Neuron (in vitro differentiated cells): ENCODE measurements around the gene TBCE.
"Not testable (repeated sequence)": the region's sequence is repeated elsewhere in the genome, so short reads cannot be mapped to it uniquely, and the experiment has no call there.

ENCODE experiments used
- H2AFZ ChIP-seq: one replicate; pipeline ENCODE4 v1.6.1; 2013; ENCODE audit warnings: low read depth, mild to moderate bottlenecking, inconsistent platforms, low read length, moderate library complexity
- H3K27me3 ChIP-seq: one replicate; pipeline ENCODE4 v1.6.1; 2013; ENCODE audit warnings: low read length; ENCODE audit not compliant: insufficient read depth
- H3K36me3 ChIP-seq: one replicate; pipeline ENCODE4 v1.6.1; 2013; ENCODE audit warnings: low read length; ENCODE audit not compliant: insufficient read depth
- H3K4me1 ChIP-seq: one replicate; pipeline ENCODE4 v1.6.1; 2013; ENCODE audit warnings: low read length; ENCODE audit not compliant: insufficient read depth
- H3K4me3 ChIP-seq: 2 replicates; pipeline ENCODE4 v1.5.1; 2013; ENCODE audit warnings: mild to moderate bottlenecking, low read length, moderate library complexity
- H3K9me3 ChIP-seq: one replicate; pipeline ENCODE4 v1.6.1; 2013; ENCODE audit warnings: low read length

Gene TBCE

DNA sequence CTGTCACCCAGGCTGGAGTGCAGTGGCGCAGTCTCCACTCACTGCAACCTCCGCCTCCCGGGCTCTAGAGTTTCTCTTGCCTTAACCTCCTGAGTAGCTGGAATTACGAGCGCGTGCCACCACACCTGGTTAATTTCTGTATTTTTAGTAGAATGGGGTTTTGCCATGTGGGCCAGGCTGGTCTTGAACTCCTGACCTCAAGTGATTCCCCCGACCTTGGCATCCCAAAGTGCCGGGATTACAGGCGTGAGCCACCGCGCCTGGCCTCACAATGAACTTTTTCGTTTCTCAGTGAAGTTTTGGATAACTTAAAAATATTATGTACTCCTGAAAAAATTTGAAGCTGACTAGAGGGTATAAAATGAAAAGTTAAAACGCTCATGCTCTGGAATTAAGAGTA is 59.5 kb downstream of the TBCE start:
- H3K9me3 ChIP-seq, result no peaks in the 10 kb centered on the region
- no peak overlapping the region for H3K4me3 ChIP-seq
- no peak overlapping the region for H2AFZ ChIP-seq
- H3K27me3 ChIP-seq, result no peaks in the 10 kb centered on the region
- H3K4me1 ChIP-seq, result no peaks in the 10 kb centered on the region
- H3K36me3 ChIP-seq, result peaks cover 2% of the 10 kb centered on the region

DNA sequence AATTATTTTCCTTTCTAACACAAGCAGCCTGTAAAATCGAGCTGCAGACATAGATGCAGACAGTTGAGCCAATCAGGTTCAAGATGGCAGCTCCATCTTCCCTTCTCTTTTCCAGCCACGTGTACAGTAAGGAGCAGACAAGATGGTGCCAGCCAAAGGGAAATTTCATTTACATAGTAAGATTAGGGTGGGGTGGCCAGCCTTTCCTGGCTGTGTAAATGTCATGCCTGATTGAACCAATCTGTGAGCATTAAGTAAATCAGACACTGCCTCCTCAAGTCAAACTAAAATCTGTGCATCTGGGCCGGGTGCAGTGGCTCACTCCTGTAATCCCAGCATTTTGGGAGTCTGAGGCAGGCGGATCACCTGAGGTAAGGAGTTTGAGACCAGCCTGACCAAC is 60.2 kb downstream of the TBCE start:
- Histone ChIP-seq H3K27me3 (no peaks in the 10 kb centered on the region), H3K36me3 (peaks cover 2% of the 10 kb centered on the region), H3K4me1 (no peaks in the 10 kb centered on the region), H3K9me3 (no peaks in the 10 kb centered on the region), H3K4me3 (no peak overlapping the region), H2AFZ (no peak overlapping the region)

DNA sequence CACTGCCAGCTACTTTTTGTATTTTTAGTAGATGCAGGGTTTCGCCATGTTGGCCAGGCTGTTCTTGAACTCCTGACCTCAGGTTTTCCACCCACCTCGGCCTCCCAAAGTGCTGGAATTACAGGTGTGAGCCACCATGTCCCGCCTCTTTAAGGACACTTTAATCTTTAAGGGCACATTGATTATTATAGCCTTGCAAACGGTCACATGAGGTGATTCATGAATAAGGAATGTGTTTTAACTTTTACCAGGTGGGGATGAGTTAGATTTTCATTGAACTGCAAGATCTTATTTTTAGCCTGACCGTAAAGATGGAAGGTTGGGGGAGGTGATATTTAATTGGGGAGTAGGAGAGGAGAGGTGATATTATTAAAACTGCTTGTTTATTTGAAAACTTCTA is 61.9 kb downstream of the TBCE start:
- no peak overlapping the region for H3K4me3 ChIP-seq
- H3K27me3 ChIP-seq, result no peaks in the 10 kb centered on the region
- no peaks in the 10 kb centered on the region for H3K4me1 ChIP-seq
- peaks cover 14% of the 10 kb centered on the region for H3K36me3 ChIP-seq
- H3K9me3 ChIP-seq, result peaks cover 2% of the 10 kb centered on the region
- no peak overlapping the region for H2AFZ ChIP-seq

DNA sequence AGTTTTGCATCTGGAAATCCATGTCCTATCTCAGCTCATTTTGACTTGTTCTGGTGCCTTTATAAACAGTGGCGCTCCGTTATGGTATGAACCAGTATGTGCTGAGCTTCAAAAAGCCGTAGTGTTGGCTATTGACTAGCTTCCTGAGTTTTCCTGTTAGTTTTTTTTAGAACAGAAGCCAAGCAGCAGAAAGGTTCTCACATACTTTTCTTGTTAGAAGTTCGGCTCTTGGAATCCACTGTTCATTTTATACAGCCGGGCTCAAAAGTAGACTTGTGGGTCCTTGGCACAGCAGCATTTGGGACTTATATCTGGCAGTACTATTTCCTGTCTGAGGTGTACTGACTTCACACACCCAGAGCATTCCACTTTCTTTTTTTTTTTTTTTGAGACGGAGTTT is 63.8 kb downstream of the TBCE start:
- Histone ChIP-seq H3K9me3 (peaks cover 2% of the 10 kb centered on the region), H3K27me3 (no peaks in the 10 kb centered on the region), H3K36me3 (peaks cover 21% of the 10 kb centered on the region), H3K4me1 (no peaks in the 10 kb centered on the region), H2AFZ (no peak overlapping the region), H3K4me3 (no peak overlapping the region)

DNA sequence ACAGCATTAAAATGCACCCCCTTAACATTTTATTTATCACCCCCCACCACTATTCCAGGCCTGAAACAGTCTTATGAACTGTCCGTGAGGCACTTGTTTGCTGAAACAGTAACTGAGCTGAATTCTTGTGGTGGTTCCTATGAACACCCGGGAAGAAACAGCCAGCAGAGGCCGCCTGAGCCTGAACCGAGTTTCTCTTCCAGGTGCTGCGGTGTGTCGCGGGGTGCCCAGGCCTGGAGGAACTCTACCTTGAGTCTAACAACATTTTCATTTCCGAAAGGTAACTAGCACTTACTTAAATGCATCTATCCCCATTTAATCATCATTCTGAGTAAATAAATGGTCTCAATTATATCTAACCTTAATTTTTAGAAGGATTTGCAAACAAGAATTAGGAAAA is 66.8 kb downstream of the TBCE start:
- Histone ChIP-seq H2AFZ (no peak overlapping the region), H3K36me3 (peaks cover 42% of the 10 kb centered on the region)

DNA sequence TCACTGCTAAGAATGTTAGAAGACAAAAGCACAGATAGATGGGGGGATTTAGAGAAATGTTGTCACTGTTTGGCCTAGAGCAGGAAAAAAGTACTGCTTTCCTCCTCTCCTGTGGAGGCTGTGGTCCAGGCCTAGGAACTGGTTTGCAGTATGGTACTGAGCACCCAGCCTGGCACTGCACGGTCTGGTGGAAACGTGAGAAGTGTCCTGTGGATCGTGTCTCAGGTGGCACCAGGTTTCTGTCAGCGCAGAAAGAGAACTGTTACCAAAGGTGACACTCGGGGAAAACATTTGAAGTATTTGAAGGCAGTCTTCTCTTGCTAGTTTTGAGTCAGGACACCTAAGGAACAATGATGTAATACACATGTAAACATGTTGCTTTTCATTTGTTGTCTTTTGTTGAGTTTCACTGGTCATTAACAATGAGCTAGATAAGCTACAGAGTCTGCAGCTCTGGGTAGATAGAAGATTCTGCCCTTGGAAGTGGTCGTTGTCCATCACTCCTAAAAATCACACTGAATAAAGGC is 74.0 kb downstream of the TBCE start:
- H2AFZ ChIP-seq, result no peak overlapping the region
- no peaks in the 10 kb centered on the region for H3K9me3 ChIP-seq
- no peaks in the 10 kb centered on the region for H3K27me3 ChIP-seq
- no peak overlapping the region for H3K4me3 ChIP-seq
- no peaks in the 10 kb centered on the region for H3K4me1 ChIP-seq
- H3K36me3 ChIP-seq, result peaks cover 63% of the 10 kb centered on the region

More for the DNA sequence above, 66.8 kb downstream of the TBCE start:
- H3K4me1 ChIP-seq, result no peaks in the 10 kb centered on the region
- H3K9me3 ChIP-seq, result peaks cover 2% of the 10 kb centered on the region
- no peak overlapping the region for H3K4me3 ChIP-seq
- H3K27me3 ChIP-seq, result no peaks in the 10 kb centered on the region

DNA sequence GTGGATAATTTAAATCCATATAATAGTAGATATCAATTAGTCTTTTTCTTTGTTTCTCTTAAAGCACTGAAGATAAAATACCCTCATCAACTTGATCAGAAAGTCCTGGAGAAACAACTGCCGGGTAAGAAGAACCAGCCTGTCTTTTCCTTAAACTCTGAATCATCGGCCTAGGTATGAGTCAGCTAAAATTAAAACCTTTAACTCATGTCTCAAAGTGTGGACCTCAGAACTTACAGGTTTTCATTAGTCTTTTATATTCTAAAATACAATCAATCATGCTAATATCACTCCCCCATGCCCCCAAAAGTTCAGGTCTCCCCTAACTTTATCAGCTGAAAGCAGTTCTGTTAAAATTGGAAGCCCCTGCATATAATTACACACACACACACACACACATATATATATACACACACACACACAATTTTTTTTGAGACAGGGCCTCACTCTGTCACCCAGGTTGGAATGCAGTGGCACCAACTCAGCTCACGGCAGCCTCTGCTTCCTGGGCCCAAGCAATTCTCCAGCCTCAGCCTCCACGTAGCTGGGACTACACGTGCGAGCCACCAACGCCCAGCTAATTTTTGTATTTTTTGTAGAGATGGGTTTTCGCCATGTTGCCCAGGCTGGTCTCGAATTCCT is 75.7 kb downstream of the TBCE start:
- Histone ChIP-seq H3K36me3 (peaks cover 65% of the 10 kb centered on the region), H2AFZ (no peak overlapping the region), H3K27me3 (no peaks in the 10 kb centered on the region), H3K4me1 (no peaks in the 10 kb centered on the region), H3K4me3 (no peak overlapping the region), H3K9me3 (no peaks in the 10 kb centered on the region)

DNA sequence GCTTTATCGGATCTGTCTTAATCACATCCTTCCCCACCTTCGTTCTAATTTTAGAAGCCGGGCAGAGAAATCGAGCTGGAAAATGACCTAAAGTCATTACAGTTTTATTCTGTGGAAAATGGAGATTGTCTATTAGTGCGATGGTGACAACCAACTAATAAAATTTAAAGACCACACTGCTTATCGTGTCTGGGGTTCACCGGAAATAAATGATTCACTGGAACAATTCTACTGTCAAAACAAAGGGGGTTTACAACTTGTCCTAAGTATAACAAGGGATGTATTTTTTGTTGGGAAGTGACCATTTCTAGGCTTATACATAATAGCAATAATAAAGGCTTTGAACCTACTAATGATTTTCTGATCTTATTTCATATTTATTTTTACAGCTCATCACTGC is 81.4 kb downstream of the TBCE start:
- Histone ChIP-seq H3K36me3 (peaks cover 82% of the 10 kb centered on the region), H3K27me3 (no peaks in the 10 kb centered on the region), H2AFZ (no peak overlapping the region), H3K4me3 (no peak overlapping the region), H3K4me1 (no peaks in the 10 kb centered on the region), H3K9me3 (no peaks in the 10 kb centered on the region)

DNA sequence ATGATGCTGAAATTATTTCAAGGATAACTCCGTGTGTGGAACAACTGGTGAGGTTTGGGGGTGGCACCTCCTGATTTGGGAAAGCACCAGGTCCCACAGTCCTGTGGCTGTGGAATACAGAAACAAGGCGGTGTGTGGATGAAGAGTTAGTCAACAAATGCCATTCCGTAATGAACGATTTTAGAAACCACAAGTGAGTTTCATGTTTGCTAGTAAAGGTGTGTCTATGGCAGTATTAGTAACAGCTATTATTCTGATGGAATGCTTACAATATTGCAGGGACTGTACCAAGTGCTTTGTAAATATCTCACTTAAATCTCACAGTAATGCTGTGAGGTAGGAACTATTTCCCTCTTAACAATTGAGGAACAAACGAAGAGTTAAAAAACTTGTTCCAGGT is 83.2 kb downstream of the TBCE start:
- Histone ChIP-seq H3K4me3 (no peak overlapping the region), H3K9me3 (no peaks in the 10 kb centered on the region)

DNA sequence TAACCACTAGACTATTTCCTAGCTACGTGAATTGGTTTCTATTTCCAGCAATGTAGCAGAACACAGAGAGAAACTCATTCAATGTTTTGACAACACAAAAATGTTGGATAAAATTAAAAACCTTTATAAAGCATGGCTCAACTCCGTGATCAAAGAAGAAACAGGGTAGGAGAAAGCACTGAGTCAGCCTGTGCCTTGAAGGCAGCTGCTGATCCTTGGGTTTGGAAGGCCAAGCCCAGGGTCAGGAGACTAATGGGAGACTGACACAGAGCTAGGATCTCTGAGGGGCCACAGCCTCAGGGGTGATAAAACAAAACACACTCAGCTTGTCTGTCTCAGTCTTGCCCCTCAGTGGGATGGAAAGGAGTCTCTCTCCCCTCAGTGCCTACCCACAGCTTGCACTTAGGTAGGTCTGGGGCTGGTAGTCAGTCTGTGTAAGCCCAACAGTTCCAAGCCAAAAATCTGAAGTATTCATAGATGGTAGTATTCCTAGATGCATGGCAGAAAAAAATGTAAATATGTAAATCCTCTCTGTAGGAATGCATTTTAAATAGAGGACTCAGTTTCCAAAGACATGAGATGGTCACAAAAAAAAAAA is 83.8 kb downstream of the TBCE start:
- no peak overlapping the region for H3K4me3 ChIP-seq
- H3K27me3 ChIP-seq, result no peaks in the 10 kb centered on the region
- peaks cover 4% of the 10 kb centered on the region for H3K4me1 ChIP-seq
- H3K36me3 ChIP-seq, result peaks cover 66% of the 10 kb centered on the region
- no peaks in the 10 kb centered on the region for H3K9me3 ChIP-seq
- no peak overlapping the region for H2AFZ ChIP-seq

More for the DNA sequence above, 83.2 kb downstream of the TBCE start:
- no peaks in the 10 kb centered on the region for H3K27me3 ChIP-seq
- peaks cover 72% of the 10 kb centered on the region for H3K36me3 ChIP-seq
- H3K4me1 ChIP-seq, result peaks cover under 1% of the 10 kb centered on the region
- no peak overlapping the region for H2AFZ ChIP-seq

DNA sequence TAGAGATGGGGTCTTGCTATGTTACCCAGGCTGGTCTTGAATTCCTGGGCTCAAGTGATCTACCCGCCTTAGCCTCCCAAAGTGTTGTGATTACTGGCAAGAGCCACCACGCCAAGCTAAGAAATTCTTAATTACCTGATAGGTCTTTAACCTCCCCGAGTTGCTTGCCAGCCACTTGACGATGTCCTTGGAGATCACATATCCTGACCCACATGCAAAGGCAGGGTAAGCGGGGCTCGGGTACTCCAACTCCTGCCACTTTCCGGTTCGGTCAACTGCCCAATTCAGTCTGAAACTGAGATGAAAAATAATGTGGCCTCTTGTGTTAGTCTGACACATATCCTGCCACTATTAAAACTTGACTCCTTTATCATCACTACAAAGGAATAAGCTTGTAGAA is 86.8 kb downstream of the TBCE start:
- no peaks in the 10 kb centered on the region for H3K27me3 ChIP-seq
- no peak overlapping the region for H2AFZ ChIP-seq
- peaks cover 53% of the 10 kb centered on the region for H3K36me3 ChIP-seq
- peaks cover 8% of the 10 kb centered on the region for H3K4me1 ChIP-seq
- H3K9me3 ChIP-seq, result no peaks in the 10 kb centered on the region
- H3K4me3 ChIP-seq, result no peak overlapping the region

DNA sequence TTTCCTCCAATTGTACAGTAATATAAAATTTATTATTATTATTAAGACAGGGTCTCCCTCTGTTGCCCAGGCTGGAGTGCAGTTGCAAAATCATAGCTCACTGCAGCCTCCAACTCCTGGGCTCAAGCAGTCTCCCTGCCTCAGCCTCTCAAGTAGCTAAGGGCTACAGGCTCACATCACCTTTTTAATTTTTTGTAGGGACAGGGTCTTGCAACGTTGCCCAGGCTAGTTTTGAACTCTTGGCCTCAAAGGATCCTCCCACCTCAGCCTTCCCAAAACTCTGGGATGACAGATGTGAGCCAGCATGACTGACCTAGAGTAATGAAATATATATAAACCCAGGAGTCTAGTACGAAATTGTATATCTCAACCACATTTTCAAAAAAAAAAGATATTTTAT is 87.9 kb downstream of the TBCE start:
- no peak overlapping the region for H3K4me3 ChIP-seq
- H2AFZ ChIP-seq, result no peak overlapping the region
- H3K27me3 ChIP-seq, result no peaks in the 10 kb centered on the region
- peaks cover 8% of the 10 kb centered on the region for H3K4me1 ChIP-seq
- H3K36me3 ChIP-seq, result peaks cover 44% of the 10 kb centered on the region
- H3K9me3 ChIP-seq, result no peaks in the 10 kb centered on the region

DNA sequence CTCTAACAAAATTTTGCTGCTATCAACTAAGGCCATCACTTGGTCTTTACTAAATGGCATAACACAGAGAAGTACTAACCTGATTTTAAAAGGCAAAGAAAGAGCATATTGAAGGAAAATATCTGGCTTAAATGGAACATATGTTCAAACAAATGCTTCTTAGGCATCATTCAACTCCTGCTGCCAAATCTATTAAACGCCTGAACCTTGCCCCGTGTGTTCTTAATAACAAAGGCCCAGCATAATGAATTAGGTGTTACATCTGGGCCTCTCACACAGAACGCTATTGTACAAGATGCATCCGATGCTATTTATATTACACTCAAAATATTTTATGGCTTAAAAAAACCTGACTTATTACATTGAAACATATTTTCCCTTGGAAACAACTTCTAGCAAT is 88.6 kb downstream of the TBCE start:
- H3K27me3 ChIP-seq, result no peaks in the 10 kb centered on the region
- peaks cover 37% of the 10 kb centered on the region for H3K36me3 ChIP-seq
- H3K9me3 ChIP-seq, result no peaks in the 10 kb centered on the region

DNA sequence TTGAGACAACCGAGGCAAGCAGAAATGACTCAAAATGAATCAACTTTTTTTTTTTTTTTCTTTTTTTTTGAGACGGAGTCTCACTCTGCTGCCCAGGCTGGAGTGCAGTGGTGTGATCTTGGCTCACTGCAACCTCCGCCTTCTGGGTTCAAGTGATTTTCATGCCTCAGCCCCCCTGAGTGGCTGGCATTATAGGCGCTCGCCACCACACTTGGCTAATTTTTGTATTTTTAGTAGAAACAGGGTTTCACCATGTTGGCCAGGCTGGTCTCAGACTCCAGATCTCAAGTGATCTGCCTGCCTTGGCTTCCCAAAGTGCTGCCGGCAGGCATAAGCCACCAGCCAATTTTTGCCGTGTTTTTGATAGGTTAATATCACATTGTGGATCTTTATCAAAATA is 90.6 kb downstream of the TBCE start:
- not testable (repeated sequence) for H2AFZ ChIP-seq, H3K27me3 ChIP-seq, H3K9me3 ChIP-seq, H3K4me1 ChIP-seq, H3K4me3 ChIP-seq
- peaks cover 23% of the 10 kb centered on the region for H3K36me3 ChIP-seq

More for the DNA sequence above, 88.6 kb downstream of the TBCE start:
- Histone ChIP-seq H3K4me3 (no peak overlapping the region), H2AFZ (no peak overlapping the region), H3K4me1 (peaks cover 8% of the 10 kb centered on the region)
